ENCODE results near the gene LTA4H.

The LTA4H gene

DNA sequence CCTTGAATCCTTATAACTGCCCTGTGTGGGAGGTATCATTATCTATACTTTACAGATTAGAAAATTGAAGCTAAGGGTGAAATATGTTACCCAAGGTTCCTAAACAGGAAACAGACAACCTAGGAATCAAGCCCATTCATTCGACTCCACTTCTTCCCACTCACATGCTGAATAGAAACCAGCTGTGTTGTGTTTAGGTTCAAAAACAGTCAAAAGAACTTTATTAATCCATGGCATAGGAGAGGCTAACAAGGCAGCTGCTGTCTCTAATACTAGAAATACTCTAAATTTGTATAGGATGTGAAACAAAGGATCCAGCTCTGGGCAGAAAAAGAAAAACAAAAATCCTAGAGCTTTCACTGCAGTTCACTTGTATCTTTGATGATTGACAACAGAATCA, 82.4 kb downstream of the LTA4H start:
- peak; percentile 27 for DNase-seq

DNA sequence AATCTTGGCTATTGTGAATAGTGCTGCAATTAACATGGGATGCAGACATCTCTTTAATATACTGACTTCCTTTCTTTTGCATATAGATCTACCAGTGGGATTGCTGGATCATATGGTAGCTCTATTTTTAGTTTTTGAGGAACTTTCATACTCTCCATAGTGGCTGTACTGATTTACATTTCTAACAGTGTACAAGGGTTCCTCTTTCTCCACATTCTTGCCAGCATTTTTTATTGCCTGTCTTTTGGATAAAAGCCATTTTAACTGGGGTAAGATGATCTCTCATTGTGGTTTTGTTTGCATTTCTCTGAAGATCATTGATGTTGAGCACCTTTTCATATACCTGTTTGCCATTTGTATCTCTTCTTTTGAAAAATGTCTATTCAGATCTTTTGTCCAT, 83.9 kb downstream of the LTA4H start:
- peak; percentile 63 for DNase-seq

Measured in inflammatory macrophage treated with lipopolysaccharide for 4 hours (primary cell).